ENCODE data around the gene C11orf91. TPM values are rescaled to one million over a fixed set of nuclear protein-coding genes. Genes with fewer than 3 reads are reported as not detected.
A peak's percentile ranks its signal among the peaks of the same experiment; 100 is the strongest.

C11orf91 gene
- total and polyA plus RNA-seq, 2 of the 4 experiments (the other 2 are of a cell fraction) = 0.10 TPM; not detected in 1

GRCh38 chr11:33742249-33742851 lies 41.7 kb upstream of the C11orf91 start:
- H2BK120ac ChIP-seq (ENCODE audit: low read depth, low read length) = no peak overlapping the region
- H3K23ac ChIP-seq (ENCODE audit: low read depth, low read length) = no peak overlapping the region
- no peak overlapping the region for H2BK15ac ChIP-seq (ENCODE audit: low read depth, low read length)
- TF ChIP-seq SMC3 (IDR thresholded peaks at IDR 0.05; ENCODE audit: low read depth, low read length) = peak; percentile 41; the same call in 1 of the 2 replicates
- TF ChIP-seq USF2 (IDR thresholded peaks at IDR 0.05; ENCODE audit: low read depth, low read length) = no peak
- peak; percentile 47 for TF ChIP-seq RAD21 (IDR thresholded peaks at IDR 0.05; ENCODE audit: low read length)
- peak; percentile 54 for TF ChIP-seq CTCF (conservative IDR thresholded peaks at IDR 0.05; ENCODE audit: low read depth, low read length)
- 0 out of 2 replicates have a peak overlapping the region, but pooled peaks have one; percentile 36 for H3K4ac ChIP-seq (ENCODE audit: low read depth, low read length)
- no peaks in the 10 kb centered on the region for H3K27me3 ChIP-seq (ENCODE audit: control insufficient read depth, insufficient read depth, low read length)
- no peak overlapping the region for H3K9ac ChIP-seq (ENCODE audit: low read depth, low read length)
- no peak overlapping the region for H4K5ac ChIP-seq (ENCODE audit: low read depth, low read length)
- H4K20me1 ChIP-seq (ENCODE audit: insufficient read depth, low read length) = no peaks in the 10 kb centered on the region
- POLR2A ChIA-PET (ENCODE audit: unreplicated experiment) = interaction anchor here (0.7 to 0.8 kb wide), 2 partner anchors 50 to 53 kb away, joined by 3 read pairs; no protein-coding TSS in a partner anchor
- CTCF ChIA-PET = interaction anchor here (0.7 to 1.3 kb wide), 10 partner anchors 8 to 381 kb away, joined by 3 to 12 read pairs (median 4); no protein-coding TSS in a partner anchor
- H3K4me3 ChIP-seq (ENCODE audit: insufficient read depth, low read depth, low read length) = no peak overlapping the region
- peaks cover 12% of the 10 kb centered on the region for H3K4me1 ChIP-seq (ENCODE audit: control insufficient read depth, insufficient read depth, low read length)
- no peak for DNase-seq
- H3K18ac ChIP-seq (ENCODE audit: low read depth, low read length) = no peak overlapping the region
- H2BK20ac ChIP-seq (ENCODE audit: low read depth, low read length) = no peak overlapping the region
- no peak overlapping the region for H2BK5ac ChIP-seq (ENCODE audit: low read depth, low read length, poor library complexity, severe bottlenecking)
- H3K36me3 ChIP-seq (ENCODE audit: control insufficient read depth, insufficient read depth, low read length) = peaks cover 1% of the 10 kb centered on the region; the same call in 1 of the 2 replicates
- no peak overlapping the region for H3K56ac ChIP-seq (ENCODE audit: extremely low read depth, insufficient read depth, low read length)
- in situ Hi-C loops (cut with MboI; ENCODE audit: low sequenced_read_pairs) = loop anchor here (10.0 kb wide), 1 partner anchor 378 kb away; no protein-coding TSS in a partner anchor
- BruUV-seq (replicated peaks) = no TSS peak
- H3K9me3 ChIP-seq (ENCODE audit: control insufficient read depth, insufficient read depth, low read length) = no peaks in the 10 kb centered on the region; the same call in 1 of the 2 replicates
- intact Hi-C loops (cut with micrococcal nuclease) = loop anchor here (2.0 kb wide), 1 partner anchor 200 kb away; no protein-coding TSS in a partner anchor
- H3K9me1 ChIP-seq (ENCODE audit: insufficient read depth, low read length) = peaks cover 7% of the 10 kb centered on the region
- WGBS, 2 experiments (ENCODE audit: extremely low coverage in 2 of 2, insufficient read length in 1 of 2) = no CpG with 5 or more reads among the region's 3 CpGs
- H2AFZ ChIP-seq (replicated peaks; ENCODE audit: low read length, poor library complexity) = no peak overlapping the region
- peaks cover 6 to 29% of the 10 kb centered on the region in 2 experiments; a peak in 3 of 4 replicates for H3K79me1 ChIP-seq (ENCODE audit: low read depth in 1 of 2, low read length in 2 of 2)
- 0 out of 4 replicates have a peak overlapping the region, but pooled peaks of 1 of the 2 experiments have one; percentile 19 for H4K8ac ChIP-seq (ENCODE audit: low read depth in 2 of 2, low read length in 2 of 2)
- no peak overlapping the region for H3K4me2 ChIP-seq (ENCODE audit: low read depth, low read length)
- H4K91ac ChIP-seq (ENCODE audit: insufficient read depth, low read depth, low read length) = no peak overlapping the region; the same call in 1 of the 2 replicates
- no peak overlapping the region for H3K27ac ChIP-seq (ENCODE audit: insufficient read depth, low read length)
- dilution Hi-C loops (cut with HindIII; ENCODE audit: low sequenced_read_pairs, unreplicated experiment) = no loop called here
- no peak overlapping the region for H2AK9ac ChIP-seq (replicated peaks; ENCODE audit: low read depth, low read length, poor library complexity)
- peak; percentile 57 for ATAC-seq (ENCODE audit: low read depth)
- no peak overlapping the region for H2AK5ac ChIP-seq (ENCODE audit: low read depth, low read length)
- no peak overlapping the region for H3K14ac ChIP-seq (replicated peaks; ENCODE audit: low read depth, low read length)

All from IMR-90 (cell line).